HEK293 (cell line): ENCODE results near the gene COL19A1.

Source experiments
- CTCF ChIA-PET: fragments of 350-600 bp; formaldehyde crosslinking; extraction: SDS; loops from one replicate; lab custom pipeline; 2021; ENCODE audit warnings: antibody characterized with exemption; lab: Yijun Ruan, JAX
- POLR2A ChIA-PET: fragments of 300-600 bp; formaldehyde crosslinking; extraction: SDS; loops from one replicate; lab custom pipeline; 2020; ENCODE audit warnings: antibody characterized with exemption, inconsistent platforms; lab: Yijun Ruan, JAX
- H3K27ac ChIP-seq: fragments of 200-500 bp; sonication (Bioruptor generic); 2 replicates; pipeline ENCODE4 v1.5.1; 2014; ENCODE audit warnings: low read depth, low read length, control low read depth, inconsistent platforms; ENCODE audit errors: extremely low read depth
- H3K36me3 ChIP-seq, 2 experiments: fragments of 200-500 bp in 1 of 2; sonication (Bioruptor generic) in 1 of 2; 1 replicate in 1 of 2; 2 replicates in 1 of 2; pipeline ENCODE4 v1.5.1; 2014 to 2017; ENCODE audit warnings: inconsistent platforms in 2 of 2, low read length in 2 of 2; ENCODE audit not compliant: control insufficient read depth in 2 of 2, insufficient read depth in 1 of 2
- H3K4me1 ChIP-seq: fragments of 200-500 bp; sonication (Bioruptor generic); 2 replicates; pipeline ENCODE4 v1.5.1; 2014; ENCODE audit warnings: mild to moderate bottlenecking, low read length, inconsistent platforms; ENCODE audit not compliant: control insufficient read depth, insufficient read depth
- H3K4me3 ChIP-seq: 2 replicates; pipeline ENCODE4 v1.5.1; 2011; ENCODE audit warnings: low read depth, mild to moderate bottlenecking, control low read depth, low read length, moderate library complexity
- H3K9me3 ChIP-seq: fragments of 200-500 bp; sonication (Bioruptor generic); 2 replicates; pipeline ENCODE4 v1.5.1; 2014; ENCODE audit warnings: low read depth, low read length, inconsistent platforms; ENCODE audit not compliant: control insufficient read depth, insufficient read depth
- GLI4 ChIP-seq: fragments of 450-650 bp; formaldehyde crosslinking; IDR thresholded peaks from 2 replicates; pipeline ENCODE4 v1.5.1; 2016; ENCODE audit warnings: missing biosample characterization, missing genetic modification characterization
- HOXC10 ChIP-seq: sonication (generic); formaldehyde crosslinking; IDR thresholded peaks from 2 replicates; pipeline ENCODE4 v1.8.1; 2023; ENCODE audit warnings: mild to moderate bottlenecking, missing genetic modification reagents
- MZF1 ChIP-seq: fragments of 450-650 bp; formaldehyde crosslinking; IDR thresholded peaks from 2 replicates; pipeline ENCODE4 v1.5.1; 2017; ENCODE audit warnings: missing biosample characterization, missing genetic modification characterization, borderline replicate concordance
- SCRT1 ChIP-seq: fragments of 450-650 bp; formaldehyde crosslinking; IDR thresholded peaks from 2 replicates; pipeline ENCODE4 v1.5.1; 2016; ENCODE audit warnings: missing biosample characterization, missing genetic modification characterization, borderline replicate concordance
- SP3 ChIP-seq: fragments of 450-650 bp; formaldehyde crosslinking; IDR thresholded peaks from 2 replicates; pipeline ENCODE4 v1.5.1; 2016; ENCODE audit warnings: missing biosample characterization, missing genetic modification characterization
- YY2 ChIP-seq: fragments of 450-650 bp; formaldehyde crosslinking; IDR thresholded peaks from 2 replicates; pipeline ENCODE4 v1.5.1; 2016; ENCODE audit warnings: missing biosample characterization, missing genetic modification characterization
- ZIC2 ChIP-seq: fragments of 450-650 bp; formaldehyde crosslinking; IDR thresholded peaks from 2 replicates; pipeline ENCODE4 v1.5.1; 2016; ENCODE audit warnings: missing biosample characterization, missing genetic modification characterization
- ZNF146 ChIP-seq: fragments of 450-650 bp; formaldehyde crosslinking; IDR thresholded peaks from 2 replicates; pipeline ENCODE4 v1.5.1; 2016; ENCODE audit warnings: missing biosample characterization, missing genetic modification characterization
- ZNF175 ChIP-seq: fragments of 450-650 bp; formaldehyde crosslinking; IDR thresholded peaks from 2 replicates; pipeline ENCODE4 v1.5.1; 2016; ENCODE audit warnings: missing biosample characterization, missing genetic modification characterization
- ZNF184 ChIP-seq: fragments of 450-650 bp; IDR thresholded peaks from 2 replicates; pipeline ENCODE4 v1.5.1; 2018; ENCODE audit warnings: missing biosample characterization, mild to moderate bottlenecking, missing genetic modification characterization
- ZNF274 ChIP-seq, 2 experiments: fragments of 200-500 bp in 1 of 2; fragments of 450-650 bp in 1 of 2; sonication (Bioruptor generic) in 1 of 2; formaldehyde crosslinking in 1 of 2; IDR thresholded peaks; 2 replicates each; pipeline versions ENCODE4 v1.5.1 to v1.6.1; 2014 to 2016; ENCODE audit warnings: borderline replicate concordance in 1 of 2, inconsistent platforms in 1 of 2, low read length in 1 of 2, missing biosample characterization in 1 of 2, missing genetic modification characterization in 1 of 2
- ZNF501 ChIP-seq: fragments of 450-650 bp; formaldehyde crosslinking; IDR thresholded peaks from 2 replicates; pipeline ENCODE4 v1.5.1; 2016; ENCODE audit warnings: missing biosample characterization, missing genetic modification characterization
- ZNF510 ChIP-seq: fragments of 450-650 bp; formaldehyde crosslinking; IDR thresholded peaks from 2 replicates; pipeline ENCODE4 v1.5.1; 2018; ENCODE audit warnings: mild to moderate bottlenecking, missing genetic modification characterization, missing biosample characterization; ENCODE audit not compliant: insufficient replicate concordance
- ZNF747 ChIP-seq: fragments of 450-650 bp; formaldehyde crosslinking; IDR thresholded peaks from 2 replicates; pipeline ENCODE4 v1.5.1; 2016; ENCODE audit warnings: missing biosample characterization, missing genetic modification characterization
- ZNF843 ChIP-seq: fragments of 450-650 bp; formaldehyde crosslinking; IDR thresholded peaks from 2 replicates; pipeline ENCODE4 v1.5.1; 2016; ENCODE audit warnings: missing biosample characterization, missing genetic modification characterization
- ZSCAN16 ChIP-seq: fragments of 450-650 bp; formaldehyde crosslinking; IDR thresholded peaks from 2 replicates; pipeline ENCODE4 v1.5.1; 2016; ENCODE audit warnings: missing biosample characterization, missing genetic modification characterization
- TF ChIP-seq, protein P1 (sequence below): fragments of 450-650 bp; IDR thresholded peaks from 2 replicates; pipeline ENCODE4 v1.5.1; 2018; ENCODE audit warnings: missing biosample characterization, mild to moderate bottlenecking, missing genetic modification characterization
- TF ChIP-seq, protein P2 (sequence below): fragments of 450-650 bp; formaldehyde crosslinking; IDR thresholded peaks from 2 replicates; pipeline ENCODE4 v1.5.1; 2017; ENCODE audit warnings: missing biosample characterization, missing genetic modification characterization
- TF ChIP-seq, protein P3 (sequence below): fragments of 450-650 bp; formaldehyde crosslinking; IDR thresholded peaks from 2 replicates; pipeline ENCODE4; 2016; ENCODE audit warnings: missing biosample characterization, missing genetic modification characterization
- TF ChIP-seq, protein P4 (sequence below): fragments of 450-650 bp; formaldehyde crosslinking; conservative IDR thresholded peaks from 2 replicates; pipeline ENCODE4 v1.5.1; 2016; ENCODE audit warnings: low read depth, missing biosample characterization, missing genetic modification characterization
- TF ChIP-seq, protein P5 (sequence below): fragments of 450-650 bp; formaldehyde crosslinking; IDR thresholded peaks from 2 replicates; pipeline ENCODE4 v1.5.1; 2016; ENCODE audit warnings: missing biosample characterization, missing genetic modification characterization

COL19A1 gene

DNA sequence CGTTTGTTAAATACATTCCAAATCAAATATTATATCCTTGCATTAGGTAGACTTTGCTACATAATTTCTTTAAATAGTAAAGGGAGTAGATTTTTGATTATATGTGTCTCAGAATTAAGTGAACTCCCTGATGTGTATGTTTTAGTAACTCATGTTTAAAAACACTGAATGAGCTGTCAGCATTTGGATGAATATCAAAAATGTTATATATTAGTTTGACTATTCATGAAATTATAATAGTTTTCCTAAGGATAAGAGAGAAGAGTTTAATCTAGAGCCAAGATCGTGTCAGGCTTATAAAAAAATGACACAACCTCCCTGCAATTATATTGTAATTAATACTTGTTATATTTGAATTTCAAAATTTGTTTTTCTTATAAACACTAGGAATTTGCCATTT is 195.2 kb downstream of the COL19A1 start:
- Histone ChIP-seq H3K27ac (no peak overlapping the region), H3K36me3 (no peaks in the 10 kb centered on the region), H3K4me1 (no peaks in the 10 kb centered on the region), H3K9me3 (no peaks in the 10 kb centered on the region), H3K4me3 (no peak overlapping the region)
- ChIA-PET CTCF (interaction anchor here (0.7 kb wide), 1 partner anchor 270 kb away, joined by 3 read pairs; no protein-coding TSS in a partner anchor), POLR2A (no interaction called here)
- TF ChIP-seq ZIC2 (tag by site-specific recombination) (no peak), ZNF274 (IDR thresholded peaks at IDR 0.05; ENCODE audit: low read length) (no peak), ZNF274 (tag by site-specific recombination; IDR thresholded peaks at IDR 0.05; ENCODE audit: borderline replicate concordance) (no peak)
- TF ChIP-seq, protein P1, sequence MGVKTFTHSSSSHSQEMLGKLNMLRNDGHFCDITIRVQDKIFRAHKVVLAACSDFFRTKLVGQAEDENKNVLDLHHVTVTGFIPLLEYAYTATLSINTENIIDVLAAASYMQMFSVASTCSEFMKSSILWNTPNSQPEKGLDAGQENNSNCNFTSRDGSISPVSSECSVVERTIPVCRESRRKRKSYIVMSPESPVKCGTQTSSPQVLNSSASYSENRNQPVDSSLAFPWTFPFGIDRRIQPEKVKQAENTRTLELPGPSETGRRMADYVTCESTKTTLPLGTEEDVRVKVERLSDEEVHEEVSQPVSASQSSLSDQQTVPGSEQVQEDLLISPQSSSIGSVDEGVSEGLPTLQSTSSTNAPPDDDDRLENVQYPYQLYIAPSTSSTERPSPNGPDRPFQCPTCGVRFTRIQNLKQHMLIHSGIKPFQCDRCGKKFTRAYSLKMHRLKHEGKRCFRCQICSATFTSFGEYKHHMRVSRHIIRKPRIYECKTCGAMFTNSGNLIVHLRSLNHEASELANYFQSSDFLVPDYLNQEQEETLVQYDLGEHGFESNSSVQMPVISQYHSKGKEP (tag by site-specific recombination) = no peak
- TF ChIP-seq, protein P2, sequence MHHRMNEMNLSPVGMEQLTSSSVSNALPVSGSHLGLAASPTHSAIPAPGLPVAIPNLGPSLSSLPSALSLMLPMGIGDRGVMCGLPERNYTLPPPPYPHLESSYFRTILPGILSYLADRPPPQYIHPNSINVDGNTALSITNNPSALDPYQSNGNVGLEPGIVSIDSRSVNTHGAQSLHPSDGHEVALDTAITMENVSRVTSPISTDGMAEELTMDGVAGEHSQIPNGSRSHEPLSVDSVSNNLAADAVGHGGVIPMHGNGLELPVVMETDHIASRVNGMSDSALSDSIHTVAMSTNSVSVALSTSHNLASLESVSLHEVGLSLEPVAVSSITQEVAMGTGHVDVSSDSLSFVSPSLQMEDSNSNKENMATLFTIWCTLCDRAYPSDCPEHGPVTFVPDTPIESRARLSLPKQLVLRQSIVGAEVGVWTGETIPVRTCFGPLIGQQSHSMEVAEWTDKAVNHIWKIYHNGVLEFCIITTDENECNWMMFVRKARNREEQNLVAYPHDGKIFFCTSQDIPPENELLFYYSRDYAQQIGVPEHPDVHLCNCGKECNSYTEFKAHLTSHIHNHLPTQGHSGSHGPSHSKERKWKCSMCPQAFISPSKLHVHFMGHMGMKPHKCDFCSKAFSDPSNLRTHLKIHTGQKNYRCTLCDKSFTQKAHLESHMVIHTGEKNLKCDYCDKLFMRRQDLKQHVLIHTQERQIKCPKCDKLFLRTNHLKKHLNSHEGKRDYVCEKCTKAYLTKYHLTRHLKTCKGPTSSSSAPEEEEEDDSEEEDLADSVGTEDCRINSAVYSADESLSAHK = no peak

DNA sequence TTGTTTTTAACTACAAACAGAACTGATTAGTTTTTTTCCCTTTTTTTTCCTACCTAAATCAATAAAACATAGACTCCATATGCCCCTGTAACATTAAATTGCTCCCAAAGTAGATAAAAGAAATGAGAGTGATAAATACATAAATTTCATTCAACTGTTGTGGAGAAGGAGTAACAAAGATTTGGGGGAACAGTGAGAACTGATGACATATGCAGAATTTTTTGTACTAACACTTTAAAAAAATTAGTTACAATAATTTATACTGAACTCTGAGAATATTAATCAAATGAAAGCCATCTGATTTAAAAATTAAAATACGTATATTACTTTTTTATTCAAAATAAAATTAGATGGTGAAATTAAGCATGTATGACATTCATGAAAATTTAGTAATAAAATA is 195.7 kb downstream of the COL19A1 start:
- H3K27ac ChIP-seq = no peak overlapping the region
- no peak for TF ChIP-seq ZNF184 (tag by site-specific recombination)
- TF ChIP-seq MZF1 = no peak
- TF ChIP-seq ZSCAN16 (tag by site-specific recombination) = no peak
- no peak for TF ChIP-seq SP3 (tag by site-specific recombination)
- TF ChIP-seq ZNF510 (tag by site-specific recombination) = no peak
- TF ChIP-seq YY2 (tag by site-specific recombination) = no peak
- TF ChIP-seq ZNF747 = no peak
- TF ChIP-seq ZNF175 (tag by site-specific recombination) = no peak
- no peak for TF ChIP-seq ZNF501 (tag by site-specific recombination)
- TF ChIP-seq, protein P3, sequence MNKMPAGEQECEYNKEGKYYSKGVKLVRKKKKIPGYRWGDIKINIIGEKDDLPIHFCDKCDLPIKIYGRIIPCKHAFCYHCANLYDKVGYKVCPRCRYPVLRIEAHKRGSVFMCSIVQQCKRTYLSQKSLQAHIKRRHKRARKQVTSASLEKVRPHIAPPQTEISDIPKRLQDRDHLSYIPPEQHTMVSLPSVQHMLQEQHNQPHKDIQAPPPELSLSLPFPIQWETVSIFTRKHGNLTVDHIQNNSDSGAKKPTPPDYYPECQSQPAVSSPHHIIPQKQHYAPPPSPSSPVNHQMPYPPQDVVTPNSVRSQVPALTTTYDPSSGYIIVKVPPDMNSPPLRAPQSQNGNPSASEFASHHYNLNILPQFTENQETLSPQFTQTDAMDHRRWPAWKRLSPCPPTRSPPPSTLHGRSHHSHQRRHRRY (tag by site-specific recombination) = no peak
- no peak for TF ChIP-seq ZNF843
- TF ChIP-seq, protein P4, sequence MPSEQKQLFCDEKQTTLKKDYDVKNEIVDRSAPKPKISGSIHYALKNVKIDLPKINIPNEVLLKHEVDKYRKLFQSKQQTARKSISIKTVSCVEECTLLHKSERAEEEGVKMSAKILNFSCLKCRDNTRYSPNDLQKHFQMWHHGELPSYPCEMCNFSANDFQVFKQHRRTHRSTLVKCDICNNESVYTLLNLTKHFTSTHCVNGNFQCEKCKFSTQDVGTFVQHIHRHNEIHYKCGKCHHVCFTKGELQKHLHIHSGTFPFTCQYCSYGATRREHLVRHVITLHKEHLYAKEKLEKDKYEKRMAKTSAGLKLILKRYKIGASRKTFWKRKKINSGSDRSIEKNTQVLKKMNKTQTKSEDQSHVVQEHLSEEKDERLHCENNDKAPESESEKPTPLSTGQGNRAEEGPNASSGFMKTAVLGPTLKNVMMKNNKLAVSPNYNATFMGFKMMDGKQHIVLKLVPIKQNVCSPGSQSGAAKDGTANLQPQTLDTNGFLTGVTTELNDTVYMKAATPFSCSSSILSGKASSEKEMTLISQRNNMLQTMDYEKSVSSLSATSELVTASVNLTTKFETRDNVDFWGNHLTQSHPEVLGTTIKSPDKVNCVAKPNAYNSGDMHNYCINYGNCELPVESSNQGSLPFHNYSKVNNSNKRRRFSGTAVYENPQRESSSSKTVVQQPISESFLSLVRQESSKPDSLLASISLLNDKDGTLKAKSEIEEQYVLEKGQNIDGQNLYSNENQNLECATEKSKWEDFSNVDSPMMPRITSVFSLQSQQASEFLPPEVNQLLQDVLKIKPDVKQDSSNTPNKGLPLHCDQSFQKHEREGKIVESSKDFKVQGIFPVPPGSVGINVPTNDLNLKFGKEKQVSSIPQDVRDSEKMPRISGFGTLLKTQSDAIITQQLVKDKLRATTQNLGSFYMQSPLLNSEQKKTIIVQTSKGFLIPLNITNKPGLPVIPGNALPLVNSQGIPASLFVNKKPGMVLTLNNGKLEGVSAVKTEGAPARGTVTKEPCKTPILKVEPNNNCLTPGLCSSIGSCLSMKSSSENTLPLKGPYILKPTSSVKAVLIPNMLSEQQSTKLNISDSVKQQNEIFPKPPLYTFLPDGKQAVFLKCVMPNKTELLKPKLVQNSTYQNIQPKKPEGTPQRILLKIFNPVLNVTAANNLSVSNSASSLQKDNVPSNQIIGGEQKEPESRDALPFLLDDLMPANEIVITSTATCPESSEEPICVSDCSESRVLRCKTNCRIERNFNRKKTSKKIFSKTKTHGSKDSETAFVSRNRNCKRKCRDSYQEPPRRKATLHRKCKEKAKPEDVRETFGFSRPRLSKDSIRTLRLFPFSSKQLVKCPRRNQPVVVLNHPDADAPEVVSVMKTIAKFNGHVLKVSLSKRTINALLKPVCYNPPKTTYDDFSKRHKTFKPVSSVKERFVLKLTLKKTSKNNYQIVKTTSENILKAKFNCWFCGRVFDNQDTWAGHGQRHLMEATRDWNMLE = no peak
- TF ChIP-seq HOXC10 (CRISPR knock-in tag) = no peak
- TF ChIP-seq ZNF146 (tag by site-specific recombination) = no peak
- no peak for TF ChIP-seq SCRT1
- no peak for TF ChIP-seq GLI4 (tag by site-specific recombination)
- TF ChIP-seq, protein P5, sequence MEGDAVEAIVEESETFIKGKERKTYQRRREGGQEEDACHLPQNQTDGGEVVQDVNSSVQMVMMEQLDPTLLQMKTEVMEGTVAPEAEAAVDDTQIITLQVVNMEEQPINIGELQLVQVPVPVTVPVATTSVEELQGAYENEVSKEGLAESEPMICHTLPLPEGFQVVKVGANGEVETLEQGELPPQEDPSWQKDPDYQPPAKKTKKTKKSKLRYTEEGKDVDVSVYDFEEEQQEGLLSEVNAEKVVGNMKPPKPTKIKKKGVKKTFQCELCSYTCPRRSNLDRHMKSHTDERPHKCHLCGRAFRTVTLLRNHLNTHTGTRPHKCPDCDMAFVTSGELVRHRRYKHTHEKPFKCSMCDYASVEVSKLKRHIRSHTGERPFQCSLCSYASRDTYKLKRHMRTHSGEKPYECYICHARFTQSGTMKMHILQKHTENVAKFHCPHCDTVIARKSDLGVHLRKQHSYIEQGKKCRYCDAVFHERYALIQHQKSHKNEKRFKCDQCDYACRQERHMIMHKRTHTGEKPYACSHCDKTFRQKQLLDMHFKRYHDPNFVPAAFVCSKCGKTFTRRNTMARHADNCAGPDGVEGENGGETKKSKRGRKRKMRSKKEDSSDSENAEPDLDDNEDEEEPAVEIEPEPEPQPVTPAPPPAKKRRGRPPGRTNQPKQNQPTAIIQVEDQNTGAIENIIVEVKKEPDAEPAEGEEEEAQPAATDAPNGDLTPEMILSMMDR (tag by site-specific recombination) = no peak
- H3K4me1 ChIP-seq = no peaks in the 10 kb centered on the region
- ChIA-PET CTCF (no interaction called here), POLR2A (no interaction called here)
- no peak overlapping the region for H3K4me3 ChIP-seq
- H3K9me3 ChIP-seq = no peaks in the 10 kb centered on the region
- H3K36me3 ChIP-seq = no peaks in the 10 kb centered on the region
